Right ventricle myocardium inferior (tissue), 1 donor: ENCODE results near the gene CDK7. TPM values are rescaled to one million over a fixed set of nuclear protein-coding genes. Genes with fewer than 3 reads are reported as not detected.

Experiments used
- ATAC-seq: fragments of 200-7000 bp; cut with Tn5 transposase; one replicate; pipeline ENCODE4 v1.9.1; 2020; ENCODE audit warnings: mild to moderate bottlenecking, moderate library complexity
- DNase-seq: peaks from one replicate; pipeline ENCODE4 v3.0.0; 2021; ENCODE audit errors: missing footprints
- intact Hi-C: fragments of 100-400 bp; cut with DNase I; formaldehyde crosslinking; loops from one replicate; pipeline ENCODE4 v1.11.0; 2022
- total RNA-seq: library from RNA; stranded (reverse); fragmentation: NEBNext Ultra II Directional; extraction: Animal tissue kit (Norgen Biotek cat#: 25700); gene quantifications from one replicate; pipeline ENCODE4 v1.2.1, GENCODE V29; 2021
- donor health status: DM: no; HTN: yes; CAD: no; lungs with severe emphysema.

CDK7 gene
- total RNA-seq, 1 donor from 2014 or later, result 10.5 TPM

DNA sequence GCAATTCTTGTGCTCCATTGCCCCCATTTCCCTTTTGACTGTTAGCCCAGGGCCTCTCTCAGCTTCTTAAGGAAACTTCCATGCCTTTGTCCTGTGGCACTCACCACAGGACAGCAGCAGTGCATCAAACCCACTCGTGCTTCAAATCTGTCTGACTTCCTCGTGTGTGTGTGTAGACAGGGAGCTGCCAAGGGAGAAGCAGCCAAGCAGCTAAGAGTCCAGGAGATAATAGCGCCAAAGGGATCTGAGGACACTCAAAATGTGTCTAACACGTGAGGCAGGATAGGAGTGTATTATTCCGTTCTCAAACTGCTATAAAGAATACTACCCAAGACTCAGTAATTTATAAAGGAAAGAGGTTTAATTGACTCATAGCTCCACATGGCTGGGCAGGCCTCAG is 44.8 kb downstream of the CDK7 start:
- ATAC-seq (peak; percentile 54), DNase-seq (no peak)
- intact Hi-C loops, result no loop called here

DNA sequence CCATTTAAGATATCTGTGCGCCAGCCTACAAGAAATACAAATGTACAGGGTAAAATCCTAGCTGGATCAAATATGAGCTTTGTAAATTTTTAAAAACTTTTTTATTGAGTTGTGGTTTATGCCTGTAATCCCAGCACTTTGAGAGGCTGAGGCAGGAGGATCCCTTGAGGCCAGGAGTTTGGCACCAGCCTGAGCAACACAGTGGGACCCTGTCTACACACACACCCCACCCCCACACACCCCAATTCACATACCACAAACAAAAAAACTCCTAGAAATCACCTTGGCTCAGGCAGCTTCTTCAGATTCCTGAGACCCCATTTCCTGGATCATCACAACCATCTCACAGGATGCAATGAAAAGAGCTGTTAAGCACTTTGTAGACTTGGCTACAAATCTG is 46.4 kb downstream of the CDK7 start:
- no peak for ATAC-seq
- intact Hi-C loops, result no loop called here
- DNase-seq, result no peak

DNA sequence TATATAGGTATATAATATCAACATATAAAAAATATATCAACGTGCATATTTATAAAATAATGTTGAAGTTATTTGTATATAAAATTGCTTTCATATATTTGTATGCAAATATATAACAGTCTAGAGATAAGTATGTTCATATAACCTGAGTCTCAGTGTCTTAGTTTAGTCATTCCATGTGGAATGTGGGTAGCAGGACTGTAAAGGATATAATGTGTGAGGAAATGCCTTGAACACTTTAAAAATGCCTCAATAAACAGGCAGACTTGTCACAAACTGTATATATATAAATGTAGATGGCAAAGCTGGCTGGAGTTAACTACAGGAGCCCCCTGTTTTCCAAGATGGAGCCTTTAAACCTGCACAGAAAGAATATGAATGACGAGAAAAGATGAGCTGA is 49.5 kb downstream of the CDK7 start:
- no peak for DNase-seq
- intact Hi-C loops, result no loop called here
- no peak for ATAC-seq

DNA sequence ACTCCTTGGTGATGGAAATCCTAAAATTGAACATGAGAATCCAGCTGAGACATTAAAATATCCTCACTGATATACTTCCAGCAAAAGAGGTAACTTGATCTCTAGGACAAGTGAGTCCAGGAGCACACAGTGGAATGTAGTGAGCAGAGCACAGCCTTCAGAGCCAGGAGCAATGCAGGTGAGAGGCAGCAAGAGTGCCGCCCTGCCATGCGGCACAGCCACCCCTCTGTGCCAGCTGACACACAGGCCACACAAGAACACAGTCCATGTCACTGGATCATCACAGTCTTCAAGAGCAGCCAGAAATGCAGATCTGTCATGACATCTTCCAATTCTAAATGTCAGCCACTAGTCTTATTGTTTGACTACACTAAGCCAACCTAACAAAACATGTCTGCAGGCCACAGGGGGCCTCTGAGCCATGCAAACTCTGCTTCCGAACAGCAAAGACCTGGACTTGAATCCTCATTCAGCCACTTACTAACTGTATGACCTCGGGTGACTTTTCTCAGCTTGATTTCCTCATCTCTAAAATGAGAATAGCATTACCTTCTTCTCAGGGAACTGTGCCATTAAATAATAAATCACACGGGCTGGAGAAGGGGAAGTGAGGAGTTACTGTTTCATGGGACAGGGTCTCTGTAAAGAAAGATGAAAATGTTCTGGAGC is 50.9 kb downstream of the CDK7 start:
- DNase-seq (no peak), ATAC-seq (no peak)
- intact Hi-C loops, result no loop called here

DNA sequence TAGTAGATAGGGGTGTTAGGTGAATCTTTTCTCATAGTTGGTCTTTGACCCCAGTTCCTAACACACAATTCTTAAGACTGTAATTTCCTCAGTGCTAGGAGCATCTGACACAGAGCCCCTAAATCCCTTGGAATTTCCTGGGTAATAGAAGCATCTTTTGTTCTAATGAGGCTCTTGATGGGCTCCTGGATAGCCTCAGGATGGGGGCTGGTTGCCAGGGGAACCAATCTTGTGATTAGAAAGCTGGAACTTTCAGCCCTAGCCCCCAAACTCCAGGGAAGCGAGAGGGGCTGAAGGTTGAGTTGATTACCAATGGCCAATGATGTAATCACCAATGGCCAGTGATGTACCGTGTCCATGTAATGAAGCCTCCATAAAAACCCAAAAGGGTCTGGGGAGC is 53.4 kb downstream of the CDK7 start:
- ATAC-seq, result no peak
- intact Hi-C loops, result no loop called here
- DNase-seq, result no peak

DNA sequence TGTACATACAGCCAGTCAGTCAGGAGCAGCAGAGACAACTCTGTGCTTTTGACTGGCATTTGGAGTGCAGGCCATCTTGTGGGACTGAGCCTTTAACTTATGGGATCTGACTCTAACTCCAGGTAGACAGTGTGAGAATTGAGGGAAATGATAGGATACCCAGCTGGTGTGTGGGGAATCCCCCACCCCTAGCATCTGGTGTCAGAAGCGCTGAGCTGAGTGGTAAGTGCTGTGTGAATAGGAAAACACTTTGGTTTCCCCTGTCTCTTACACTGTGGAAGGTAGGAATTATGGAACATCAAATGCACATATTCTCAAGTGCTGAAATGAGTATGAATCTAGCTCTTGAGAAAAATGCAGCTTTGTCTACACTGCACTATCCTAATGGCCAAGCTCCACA is 54.0 kb downstream of the CDK7 start:
- no peak for ATAC-seq
- DNase-seq, result no peak
- intact Hi-C loops, result no loop called here

DNA sequence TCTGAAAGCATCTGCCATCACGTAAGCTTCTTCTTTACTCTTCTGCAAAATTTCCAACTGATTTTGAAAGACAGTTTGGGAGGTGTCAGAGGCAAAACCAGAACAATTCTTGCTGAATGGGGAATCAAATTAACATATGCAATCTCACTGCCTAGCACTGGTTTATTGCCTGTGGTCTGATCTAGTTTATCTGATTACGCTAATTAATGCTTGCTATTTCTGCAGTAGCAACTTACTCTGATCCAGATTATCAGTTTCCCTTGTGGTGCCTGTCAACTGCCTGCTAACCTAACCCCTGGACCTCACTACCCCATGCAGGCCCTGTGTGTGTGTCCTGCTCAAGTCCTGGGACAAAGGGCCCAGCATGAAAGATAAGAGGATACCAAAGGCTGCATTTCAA is 57.6 kb downstream of the CDK7 start:
- DNase-seq (no peak), ATAC-seq (no peak)
- intact Hi-C loops, result no loop called here

DNA sequence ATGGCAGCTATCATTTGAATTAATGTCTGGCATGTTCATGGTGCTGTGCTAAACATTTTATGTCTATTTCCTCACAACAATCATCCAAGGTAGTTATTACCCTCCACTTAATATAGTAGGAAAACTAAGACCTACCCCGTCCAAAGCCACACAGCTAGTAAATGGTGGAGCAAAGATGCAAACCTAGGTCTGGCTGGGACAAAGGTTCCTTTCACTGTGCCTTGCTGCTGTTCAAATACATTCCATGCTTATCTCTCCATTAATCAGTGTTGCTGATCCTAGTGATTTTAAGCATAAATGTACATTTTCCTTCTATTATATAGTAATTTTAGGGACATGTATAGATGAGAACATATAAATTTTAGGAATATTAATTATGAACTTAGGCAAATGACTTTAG is 59.2 kb downstream of the CDK7 start:
- DNase-seq, result no peak
- no peak for ATAC-seq
- intact Hi-C loops, result no loop called here

DNA sequence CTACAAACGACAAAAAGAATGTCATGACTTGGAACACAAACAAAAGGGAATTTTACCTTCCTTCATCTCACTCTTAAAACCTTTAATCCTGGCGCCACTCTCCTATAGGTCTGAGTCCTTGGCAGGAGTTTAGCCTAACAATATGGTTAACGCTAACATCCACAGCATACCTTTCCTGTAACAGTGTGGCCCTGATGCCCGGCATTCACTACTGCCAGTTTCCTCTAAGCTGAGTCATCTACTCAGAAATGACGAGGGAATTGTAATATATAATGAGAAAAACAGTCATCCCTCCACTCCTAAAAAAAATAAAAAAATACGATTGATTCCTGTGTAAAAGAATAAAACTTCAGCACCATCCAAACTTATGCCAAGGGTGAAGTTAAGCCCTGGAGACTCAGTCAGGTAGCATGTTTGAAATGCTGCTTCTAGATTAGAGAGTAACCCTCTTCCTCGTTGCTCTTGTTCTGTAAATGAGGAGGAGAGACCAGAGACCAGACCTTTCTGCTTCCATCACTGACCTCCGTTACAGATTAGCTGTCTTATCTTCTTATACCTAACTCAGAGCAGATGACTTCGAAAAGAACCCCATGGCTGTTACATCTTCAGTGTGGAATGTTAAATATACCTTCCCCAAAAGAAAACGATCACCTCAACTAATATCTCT is 60.5 kb downstream of the CDK7 start:
- intact Hi-C loops, result no loop called here
- ATAC-seq (no peak), DNase-seq (no peak)

DNA sequence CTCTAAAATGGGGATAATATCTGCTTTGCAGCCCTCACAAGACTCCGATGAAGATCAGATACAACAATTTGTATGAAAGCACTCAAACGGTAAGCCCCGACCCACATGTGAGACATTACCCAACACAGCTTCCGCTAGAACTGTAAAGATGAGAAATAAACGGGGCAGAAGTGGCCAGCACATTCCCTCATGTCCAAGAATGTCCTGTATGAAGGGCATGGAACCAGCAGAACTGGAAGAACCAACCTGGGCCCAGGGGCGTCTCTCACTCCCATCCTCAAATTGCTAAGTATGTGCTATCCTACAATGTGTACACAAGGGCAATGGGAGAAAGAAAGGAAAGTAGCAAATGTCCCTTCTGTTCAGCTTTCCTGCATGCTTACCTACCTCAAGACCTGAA is 64.9 kb downstream of the CDK7 start:
- no peak for ATAC-seq
- intact Hi-C loops, result no loop called here
- no peak for DNase-seq

DNA sequence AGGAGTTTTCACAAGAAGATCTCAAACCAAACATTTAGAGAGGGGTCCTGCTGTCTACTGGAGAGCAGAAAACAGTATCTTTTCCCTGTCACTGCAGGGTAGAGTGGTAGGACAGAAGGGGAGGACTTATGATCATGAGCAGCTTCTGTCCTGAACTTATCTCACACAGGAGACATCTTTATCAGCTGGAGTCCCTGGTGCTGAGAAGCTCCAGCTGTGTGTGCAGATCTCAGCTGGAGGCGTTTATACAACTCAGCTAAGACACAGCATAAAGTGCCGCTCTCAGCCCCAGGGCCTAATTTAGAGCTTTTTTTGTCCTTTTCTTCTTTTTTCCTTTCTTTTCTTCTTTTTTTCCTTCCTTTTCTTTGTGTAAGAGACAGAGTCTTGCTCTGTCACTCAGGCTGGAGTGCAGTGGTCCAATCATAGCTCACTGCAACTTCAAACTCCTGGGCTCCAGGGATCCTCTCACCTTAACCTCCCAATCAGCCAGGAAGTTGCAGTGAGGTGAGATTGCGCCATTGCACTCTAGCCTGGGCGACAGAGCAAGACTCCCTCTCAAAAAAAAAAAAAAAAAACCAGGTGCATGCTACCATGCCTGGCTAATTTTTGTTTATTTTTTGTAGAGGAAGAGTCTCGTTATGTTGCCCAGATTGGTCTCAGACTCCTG is 66.0 kb downstream of the CDK7 start:
- ATAC-seq (no peak), DNase-seq (no peak)
- intact Hi-C loops, result no loop called here

DNA sequence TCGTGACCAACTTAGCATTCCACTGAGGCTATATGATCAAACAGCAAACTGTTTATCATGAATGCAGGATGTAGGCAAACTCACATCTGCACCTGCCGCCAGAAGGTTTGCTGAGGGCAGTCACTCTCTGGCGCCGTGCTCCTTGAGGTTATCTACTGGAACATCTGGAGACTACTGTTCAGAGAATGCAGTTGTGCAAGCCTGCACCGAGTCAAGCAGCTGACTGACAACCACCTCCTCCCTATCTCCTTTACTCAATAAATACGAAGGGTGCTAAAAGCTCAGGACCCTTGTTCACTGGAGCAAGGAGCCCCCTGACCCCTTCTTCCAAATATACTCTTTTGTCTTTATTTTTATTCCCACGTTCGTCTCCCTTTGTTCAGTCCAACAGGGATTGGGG is 70.8 kb downstream of the CDK7 start:
- ATAC-seq, result no peak
- intact Hi-C loops, result no loop called here
- no peak for DNase-seq

DNA sequence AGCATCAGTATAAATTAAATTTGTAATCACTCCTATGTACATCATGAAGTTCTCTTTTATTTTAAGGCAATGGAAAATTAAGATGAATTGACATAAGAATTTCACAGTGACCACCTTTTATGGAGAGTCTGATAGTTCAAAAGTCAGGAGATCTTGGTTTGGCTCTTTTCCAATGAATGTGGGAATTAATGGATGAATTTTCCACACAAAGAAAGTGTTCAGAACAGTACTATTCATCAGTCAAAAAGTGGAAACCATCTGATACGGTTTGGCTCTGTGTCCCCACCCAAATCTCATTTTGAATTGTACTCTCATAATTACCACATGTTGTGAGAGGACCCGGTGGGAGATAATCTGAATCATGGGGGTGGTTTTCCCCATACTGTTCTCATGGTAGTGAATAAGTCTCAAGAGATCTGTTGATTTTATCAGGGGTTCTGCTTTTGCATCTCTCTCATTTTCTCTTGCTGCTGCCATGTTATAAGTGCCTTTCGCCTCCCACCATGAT is 73.4 kb downstream of the CDK7 start:
- intact Hi-C loops, result no loop called here
- ATAC-seq, result no peak
- DNase-seq, result no peak

DNA sequence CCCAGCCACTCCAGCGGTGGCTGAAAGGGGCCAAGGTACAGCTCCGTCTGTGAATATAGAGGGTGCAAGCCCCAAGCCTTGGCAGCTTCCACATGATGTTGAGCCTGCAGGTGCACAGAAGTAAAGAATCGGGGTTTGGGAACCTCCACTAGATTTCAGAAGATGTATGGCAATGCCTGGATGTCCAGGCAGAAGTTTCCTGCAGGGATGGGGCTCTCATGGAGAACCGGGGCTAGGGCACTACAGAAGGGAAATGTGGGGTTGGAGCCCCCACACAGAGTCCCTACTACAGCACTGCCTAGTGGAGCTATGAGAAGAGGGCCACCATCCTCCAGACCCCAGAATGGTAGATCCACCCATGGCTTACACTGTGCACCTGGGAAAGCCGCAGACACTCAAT is 74.7 kb downstream of the CDK7 start:
- no peak for DNase-seq
- no peak for ATAC-seq
- intact Hi-C loops, result no loop called here

DNA sequence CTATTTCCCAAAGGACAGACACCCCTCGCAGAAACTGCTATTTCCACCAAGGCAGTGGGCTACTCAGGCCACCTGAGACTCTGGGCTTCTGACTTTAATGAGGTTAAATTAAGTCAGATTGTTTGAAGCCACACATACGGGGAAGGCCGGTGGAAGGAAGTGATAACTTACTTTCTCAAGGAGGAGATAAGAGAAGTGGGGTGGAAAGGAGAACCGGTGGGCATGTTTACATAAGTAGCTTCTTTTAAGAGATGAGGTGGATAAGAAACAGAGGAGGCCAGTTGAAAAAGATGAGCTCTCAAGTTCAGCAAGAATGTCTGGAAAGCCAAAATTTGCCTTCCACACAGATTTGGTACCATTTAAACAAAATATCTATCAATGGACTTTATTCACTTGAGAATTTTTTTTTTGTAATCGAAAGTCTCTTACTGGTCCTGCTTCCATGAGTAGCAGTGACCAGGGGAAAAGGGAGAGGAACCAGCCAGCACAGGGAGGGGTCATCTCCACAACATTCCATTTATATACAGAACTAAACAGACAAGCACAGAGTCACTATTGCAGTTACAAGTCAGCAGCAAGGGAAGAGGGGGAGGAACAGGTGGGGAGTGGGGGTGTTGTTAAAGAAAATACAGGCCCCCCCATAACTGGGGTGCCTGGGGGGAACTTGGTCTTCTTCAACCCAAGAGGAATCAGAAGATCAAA is 77.9 kb downstream of the CDK7 start:
- no peak for ATAC-seq
- intact Hi-C loops, result no loop called here
- DNase-seq, result no peak

DNA sequence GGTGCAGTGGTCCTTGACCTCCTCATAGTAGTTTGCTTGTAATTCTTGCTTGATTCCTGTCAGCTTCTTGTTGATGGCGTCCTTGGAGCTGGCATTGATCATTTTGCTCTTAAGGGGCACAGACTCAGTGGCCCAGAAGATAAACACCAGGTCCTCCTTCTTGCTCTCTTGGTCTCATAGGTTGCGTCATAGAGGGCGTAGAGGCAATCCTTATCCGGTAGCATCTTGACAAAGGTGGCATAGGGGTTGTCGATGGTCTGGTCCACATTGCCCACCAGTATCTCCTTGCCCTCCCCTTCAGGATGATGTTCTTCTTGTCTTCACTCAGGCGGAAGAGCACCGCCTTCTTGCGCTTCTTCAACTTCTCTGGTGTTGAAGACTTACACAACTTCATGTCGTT is 78.7 kb downstream of the CDK7 start:
- DNase-seq (no peak), ATAC-seq (no peak)
- intact Hi-C loops, result no loop called here

DNA sequence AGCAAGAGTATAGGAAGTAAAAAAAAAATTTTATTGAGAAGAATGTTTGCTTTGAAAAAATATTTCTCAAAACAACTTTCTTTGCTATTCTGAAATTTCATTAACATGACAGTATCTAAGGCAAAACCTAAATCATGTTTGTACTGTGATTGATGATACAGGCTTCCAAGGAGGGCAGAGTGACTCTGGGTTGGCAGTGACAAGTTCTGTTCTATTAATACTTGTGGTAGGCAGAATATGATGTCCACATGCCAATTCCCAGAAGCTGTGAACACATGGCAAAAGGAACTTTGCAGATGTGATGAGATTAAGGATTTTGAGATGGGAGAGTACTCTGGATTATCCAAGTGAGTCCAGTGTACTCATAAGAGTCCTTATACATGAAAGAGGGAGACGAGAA is 81.3 kb downstream of the CDK7 start:
- ATAC-seq (peak; percentile 23), DNase-seq (no peak)
- intact Hi-C loops, result no loop called here

DNA sequence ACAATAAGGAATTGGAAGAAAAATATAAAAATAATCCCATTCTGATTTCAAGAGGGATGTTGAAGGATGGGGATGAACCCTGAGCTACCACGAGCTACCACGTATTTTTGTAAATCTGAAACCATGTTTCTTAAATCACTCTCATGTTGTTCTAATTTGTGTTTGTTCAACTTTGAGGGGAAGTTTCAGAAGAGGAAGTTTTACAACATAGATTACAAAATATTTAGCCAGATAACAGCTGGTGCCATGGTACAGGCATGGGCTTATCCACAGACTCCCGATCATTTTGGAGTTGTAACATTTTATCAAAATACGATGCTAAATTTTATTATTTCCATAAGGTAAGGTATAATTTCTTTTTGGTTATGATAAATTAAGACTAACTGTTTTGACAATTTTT is 82.7 kb downstream of the CDK7 start:
- intact Hi-C loops, result no loop called here
- no peak for DNase-seq
- no peak for ATAC-seq

DNA sequence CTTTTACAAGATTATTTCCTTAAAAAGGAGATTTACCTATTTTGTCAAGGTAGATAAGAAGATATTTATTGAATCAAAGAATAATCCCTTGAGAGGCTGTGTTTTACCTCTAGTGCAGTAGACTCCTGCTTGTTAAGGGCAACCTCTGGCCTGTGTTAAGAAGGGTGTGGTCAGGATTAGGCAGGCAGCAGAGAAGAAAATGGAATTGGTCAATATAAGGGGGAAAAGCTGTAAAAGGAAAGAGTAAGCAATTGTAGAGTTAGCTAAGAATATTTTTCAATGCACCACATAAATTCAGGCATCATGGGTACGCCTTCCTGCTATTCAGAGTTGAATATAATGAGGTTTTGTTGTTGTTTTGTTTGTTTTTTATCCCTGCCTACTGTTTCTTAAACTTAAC is 91.7 kb downstream of the CDK7 start:
- intact Hi-C loops, result no loop called here
- ATAC-seq, result no peak
- no peak for DNase-seq
